Activated CD4-positive, alpha-beta T cell treated with anti-CD3 and anti-CD28 coated beads, Interleukin-2, amount 10 ng/mL, durations not matched to agents 7 days and 5 days (primary cell): ENCODE data around the gene PPP1R13L. TPM values are rescaled to one million over a fixed set of nuclear protein-coding genes. Genes with fewer than 3 reads are reported as not detected.

Experiments used
- CTCF ChIA-PET: fragments of 350-600 bp; sonication (Branson Sonifier 250); formaldehyde crosslinking; loops from one replicate; lab custom pipeline; 2021; ENCODE audit warnings: antibody characterized with exemption; lab: Charles Lee
- POLR2A ChIA-PET: fragments of 350-600 bp; sonication (Branson Sonifier 250); formaldehyde crosslinking; loops from one replicate; lab custom pipeline; 2021; ENCODE audit warnings: antibody characterized with exemption; lab: Charles Lee
- DNase-seq: peaks from one replicate; pipeline ENCODE4 v3.0.0-alpha.2; 2020
- H3K27ac Mint-ChIP-seq: one replicate; pipeline ENCODE4 v1.8.0; 2021; ENCODE audit warnings: mild to moderate bottlenecking, moderate library complexity, mixed read lengths
- H3K27me3 Mint-ChIP-seq: one replicate; pipeline ENCODE4 v1.8.0; 2021; ENCODE audit warnings: mixed read lengths
- H3K36me3 Mint-ChIP-seq: one replicate; pipeline ENCODE4 v1.8.0; 2021; ENCODE audit warnings: low read depth, mixed read lengths
- H3K4me1 Mint-ChIP-seq: one replicate; pipeline ENCODE4 v1.8.0; 2021; ENCODE audit warnings: mixed read lengths
- H3K4me3 Mint-ChIP-seq: one replicate; pipeline ENCODE4 v1.8.0; 2021; ENCODE audit warnings: mild to moderate bottlenecking, moderate library complexity, mixed read lengths
- H3K9me3 Mint-ChIP-seq: one replicate; pipeline ENCODE4 v1.8.0; 2021; ENCODE audit warnings: mixed read lengths
- total RNA-seq, 2 experiments: library from RNA; stranded (reverse); gene quantifications; one replicate each; pipeline ENCODE4 v1.2.3, GENCODE V29; 2021

The PPP1R13L gene
- total RNA-seq, 2 experiments from 2014 or later = 15.5 to 17.7 TPM

GRCh38 chr19:45424191-45425058, 19.6 kb upstream of the PPP1R13L start:
- Mint-ChIP-seq H3K36me3 (peaks cover 10% of the 10 kb centered on the region), H3K27ac (peak overlapping the region; percentile 86), H3K9me3 (no peaks in the 10 kb centered on the region), H3K4me1 (peaks cover 60% of the 10 kb centered on the region), H3K4me3 (peak overlapping the region; percentile 85), H3K27me3 (peaks cover 13% of the 10 kb centered on the region)
- DNase-seq = peak; percentile 25
- CTCF ChIA-PET = interaction anchor here (0.6 to 4.6 kb wide), 9 partner anchors 8 to 1993 kb away, joined by 3 to 24 read pairs (median 3); partner anchors contain the start of gene FOSB
- POLR2A ChIA-PET = no interaction called here

- Mint-ChIP-seq H3K36me3 (peaks cover 14% of the 10 kb centered on the region), H3K27me3 (peaks cover 7% of the 10 kb centered on the region), H3K4me3 (peak within 1 kb of the TSS; percentile 85), H3K27ac (peak within 1 kb of the TSS; percentile 86), H3K4me1 (peaks cover 65% of the 10 kb centered on the region), H3K9me3 (no peaks in the 10 kb centered on the region)
- POLR2A ChIA-PET = no interaction called here
- CTCF ChIA-PET = interaction anchor here (0.6 to 4.6 kb wide), 8 partner anchors 7 to 135 kb away, joined by 3 to 24 read pairs (median 3); partner anchors contain the start of gene FOSB
- peak; percentile 89 for DNase-seq
Measured at GRCh38 chr19:45423589-45424190, 18.8 kb upstream of the PPP1R13L start, which contains the start of gene ERCC1. TSS of gene ERCC1 (minus strand) at chr19:45423917. CDS start at chr19:45423374, 543 bp downstream.

GRCh38 chr19:45423033-45423588, 18.2 kb upstream of the PPP1R13L start:
- ChIA-PET CTCF (interaction anchor here (1.0 to 4.6 kb wide), 3 partner anchors 8 to 62 kb away, joined by 3 to 24 read pairs (median 16); no protein-coding TSS in a partner anchor), POLR2A (no interaction called here)
- Mint-ChIP-seq H3K27me3 (peaks cover 4% of the 10 kb centered on the region), H3K4me3 (peak overlapping the region; percentile 85), H3K36me3 (peaks cover 16% of the 10 kb centered on the region), H3K9me3 (no peaks in the 10 kb centered on the region), H3K27ac (peak overlapping the region; percentile 86), H3K4me1 (peaks cover 66% of the 10 kb centered on the region)
- no peak for DNase-seq

GRCh38 chr19:45421947-45422498, 17.2 kb upstream of the PPP1R13L start:
- H3K9me3 Mint-ChIP-seq = no peaks in the 10 kb centered on the region
- H3K4me1 Mint-ChIP-seq = peaks cover 63% of the 10 kb centered on the region
- no peak for DNase-seq
- CTCF ChIA-PET = interaction anchor here (0.8 to 1.4 kb wide), 4 partner anchors 17 to 106 kb away, joined by 3 to 5 read pairs (median 4); no protein-coding TSS in a partner anchor
- POLR2A ChIA-PET = no interaction called here
- peaks cover 23% of the 10 kb centered on the region for H3K36me3 Mint-ChIP-seq
- H3K27me3 Mint-ChIP-seq = no peaks in the 10 kb centered on the region
- H3K4me3 Mint-ChIP-seq = peak overlapping the region; percentile 52
- H3K27ac Mint-ChIP-seq = peak overlapping the region; percentile 10

GRCh38 chr19:45420871-45421270, 16.0 kb upstream of the PPP1R13L start:
- CTCF ChIA-PET = interaction anchor here (0.6 to 1.4 kb wide), 4 partner anchors 18 to 271 kb away, joined by 3 to 5 read pairs (median 4); no protein-coding TSS in a partner anchor
- no peak overlapping the region for H3K4me3 Mint-ChIP-seq
- POLR2A ChIA-PET = no interaction called here
- DNase-seq = no peak
- H3K9me3 Mint-ChIP-seq = no peaks in the 10 kb centered on the region
- H3K27ac Mint-ChIP-seq = peak overlapping the region; percentile 83
- no peaks in the 10 kb centered on the region for H3K27me3 Mint-ChIP-seq
- peaks cover 28% of the 10 kb centered on the region for H3K36me3 Mint-ChIP-seq
- peaks cover 61% of the 10 kb centered on the region for H3K4me1 Mint-ChIP-seq

- no peak overlapping the region for H3K4me3 Mint-ChIP-seq
Measured at GRCh38 chr19:45420356-45420755, 15.5 kb upstream of the PPP1R13L start.

GRCh38 chr19:45419895-45420294, 15.0 kb upstream of the PPP1R13L start:
- H3K9me3 Mint-ChIP-seq = no peaks in the 10 kb centered on the region
- H3K27ac Mint-ChIP-seq = peak overlapping the region; percentile 76
- H3K4me3 Mint-ChIP-seq = no peak overlapping the region
- H3K36me3 Mint-ChIP-seq = peaks cover 30% of the 10 kb centered on the region
- POLR2A ChIA-PET = no interaction called here
- H3K27me3 Mint-ChIP-seq = no peaks in the 10 kb centered on the region
- H3K4me1 Mint-ChIP-seq = peaks cover 57% of the 10 kb centered on the region
- CTCF ChIA-PET = interaction anchor here (0.5 to 1.1 kb wide), 4 partner anchors 18 to 261 kb away, joined by 3 to 5 read pairs (median 4); no protein-coding TSS in a partner anchor
- DNase-seq = no peak

More at GRCh38 chr19:45420356-45420755, 15.5 kb upstream of the PPP1R13L start:
- ChIA-PET CTCF (interaction anchor here (0.6 kb wide), 2 partner anchors 71 to 272 kb away, joined by 3 to 5 read pairs; no protein-coding TSS in a partner anchor), POLR2A (no interaction called here)
- Mint-ChIP-seq H3K27me3 (no peaks in the 10 kb centered on the region), H3K4me1 (peaks cover 57% of the 10 kb centered on the region), H3K9me3 (no peaks in the 10 kb centered on the region), H3K36me3 (peaks cover 30% of the 10 kb centered on the region), H3K27ac (peak overlapping the region; percentile 83)
- no peak for DNase-seq

- Mint-ChIP-seq H3K4me1 (peaks cover 54% of the 10 kb centered on the region), H3K4me3 (peak overlapping the region; percentile 30)
- CTCF ChIA-PET = interaction anchor here (0.5 to 1.1 kb wide), 3 partner anchors 18 to 261 kb away, joined by 3 to 4 read pairs (median 3); no protein-coding TSS in a partner anchor
Measured at GRCh38 chr19:45419396-45419795, 14.5 kb upstream of the PPP1R13L start.

GRCh38 chr19:45418802-45419201, 13.9 kb upstream of the PPP1R13L start:
- Mint-ChIP-seq H3K9me3 (no peaks in the 10 kb centered on the region), H3K27ac (peak overlapping the region; percentile 84)

More at GRCh38 chr19:45419396-45419795, 14.5 kb upstream of the PPP1R13L start:
- Mint-ChIP-seq H3K27me3 (no peaks in the 10 kb centered on the region), H3K27ac (peak overlapping the region; percentile 84), H3K9me3 (no peaks in the 10 kb centered on the region), H3K36me3 (peaks cover 32% of the 10 kb centered on the region)
- DNase-seq = peak; percentile 38
- POLR2A ChIA-PET = no interaction called here

GRCh38 chr19:45417151-45417550, 12.3 kb upstream of the PPP1R13L start:
- H3K27me3 Mint-ChIP-seq = no peaks in the 10 kb centered on the region
- no peak overlapping the region for H3K27ac Mint-ChIP-seq
- H3K4me1 Mint-ChIP-seq = peaks cover 34% of the 10 kb centered on the region
- ChIA-PET CTCF (interaction anchor here (1.4 to 1.6 kb wide), 2 partner anchors 10 to 15 kb away, joined by 3 to 4 read pairs; no protein-coding TSS in a partner anchor), POLR2A (no interaction called here)
- H3K9me3 Mint-ChIP-seq = no peaks in the 10 kb centered on the region
- H3K4me3 Mint-ChIP-seq = no peak overlapping the region
- no peak for DNase-seq
- H3K36me3 Mint-ChIP-seq = peaks cover 45% of the 10 kb centered on the region

More at GRCh38 chr19:45418802-45419201, 13.9 kb upstream of the PPP1R13L start:
- no peak for DNase-seq
- CTCF ChIA-PET = interaction anchor here (1.0 to 1.1 kb wide), 2 partner anchors 19 to 21 kb away, joined by 3 read pairs; no protein-coding TSS in a partner anchor
- POLR2A ChIA-PET = no interaction called here
- Mint-ChIP-seq H3K4me3 (no peak overlapping the region), H3K36me3 (peaks cover 38% of the 10 kb centered on the region), H3K4me1 (peaks cover 48% of the 10 kb centered on the region), H3K27me3 (no peaks in the 10 kb centered on the region)

GRCh38 chr19:45414468-45414867, 9.6 kb upstream of the PPP1R13L start:
- H3K4me1 Mint-ChIP-seq = peaks cover 16% of the 10 kb centered on the region
- H3K36me3 Mint-ChIP-seq = peaks cover 42% of the 10 kb centered on the region
- POLR2A ChIA-PET = no interaction called here
- no peak overlapping the region for H3K27ac Mint-ChIP-seq
- no peaks in the 10 kb centered on the region for H3K9me3 Mint-ChIP-seq
- CTCF ChIA-PET = interaction anchor here (0.7 to 2.5 kb wide), 7 partner anchors 9 to 71 kb away, joined by 3 to 13 read pairs (median 4); partner anchors contain the start of genes ERCC1 and PPP1R13L
- no peaks in the 10 kb centered on the region for H3K27me3 Mint-ChIP-seq
- no peak overlapping the region for H3K4me3 Mint-ChIP-seq
- DNase-seq = no peak
